GM12878 (cell line): ENCODE measurements around the gene DCAF11. TPM values are rescaled to one million over a fixed set of nuclear protein-coding genes. Genes with fewer than 3 reads are reported as not detected.

Experiments
- ATAC-seq: fragments of 200-7000 bp; cut with Tn5 transposase; 3 replicates; pipeline ENCODE4 v1.9.1; 2020; ENCODE audit warnings: mild to moderate bottlenecking, moderate library complexity
- BruUV-seq: library from RNA; stranded (reverse); fragments of 400-500 nt; replicated peaks from 2 replicates; lab custom pipeline; 2021; lab: Mats Ljungman, UMichigan
- CTCF ChIA-PET: fragments of 300-600 bp; sonication (Branson Sonifier 250); formaldehyde crosslinking; extraction: SDS; loops from one replicate; lab custom pipeline; 2021; ENCODE audit warnings: inconsistent platforms; lab: Yijun Ruan, JAX
- POLR2A ChIA-PET: fragments of 350-600 bp; formaldehyde crosslinking; extraction: SDS; loops from one replicate; lab custom pipeline; 2021; ENCODE audit warnings: inconsistent platforms; lab: Charles Lee
- RAD21 ChIA-PET: fragments of 300-600 bp; sonication (Branson Sonifier 250); formaldehyde crosslinking; loops from one replicate; lab custom pipeline; 2023; ENCODE audit warnings: antibody characterized with exemption; ENCODE audit not compliant: unreplicated experiment; lab: Charles Lee
- SMC1A ChIA-PET: fragments of 300-600 bp; sonication (Branson Sonifier 250); formaldehyde crosslinking; loops from one replicate; lab custom pipeline; 2023; ENCODE audit not compliant: unreplicated experiment, uncharacterized antibody; lab: Charles Lee
- DNase-seq: peaks from one replicate; pipeline ENCODE4 v3.0.0-alpha.2; 2011; ENCODE audit warnings: low read depth, low spot score
- FAIRE-seq: peaks from 3 replicates; lab custom pipeline; 2011; peaks lifted over from hg19 to GRCh38; lab: Jason Lieb, UNC
- H2AFZ ChIP-seq: 2 replicates; pipeline ENCODE4 v1.6.0; 2011; ENCODE audit warnings: low read depth, low read length, control low read depth; ENCODE audit not compliant: control insufficient read depth
- H3K27ac ChIP-seq: 2 replicates; pipeline ENCODE4 v1.5.1; 2011; ENCODE audit warnings: control low read depth; ENCODE audit not compliant: control insufficient read depth, insufficient read depth
- H3K27me3 ChIP-seq, 2 experiments: replicated peaks in 1 of 2; 2 replicates each; pipeline versions ENCODE4 v1.6.0 to v1.6.1; 2011; ENCODE audit warnings: low read length in 1 of 2; ENCODE audit not compliant: control insufficient read depth in 2 of 2, insufficient read depth in 2 of 2
- H3K36me3 ChIP-seq, 2 experiments: 2 replicates each; pipeline ENCODE4 v1.5.1; 2011; ENCODE audit warnings: low read length in 1 of 2; ENCODE audit not compliant: control insufficient read depth in 2 of 2, insufficient read depth in 2 of 2
- H3K4me1 ChIP-seq: 2 replicates; pipeline ENCODE4 v1.6.1; 2011; ENCODE audit warnings: mild to moderate bottlenecking, low read length, moderate library complexity, mixed read lengths; ENCODE audit not compliant: control insufficient read depth, insufficient read depth
- H3K4me2 ChIP-seq: 2 replicates; pipeline ENCODE4 v1.6.0; 2011; ENCODE audit warnings: control low read depth; ENCODE audit not compliant: control insufficient read depth, insufficient read depth
- H3K4me3 ChIP-seq: fragments of 200-600 bp; sonication (generic); 2 replicates; pipeline ENCODE4 v1.5.1; 2016
- H3K79me2 ChIP-seq: 2 replicates; pipeline ENCODE4 v1.6.0; 2011; ENCODE audit warnings: low read length; ENCODE audit not compliant: control insufficient read depth, insufficient read depth
- H3K9ac ChIP-seq: 2 replicates; pipeline ENCODE4 v1.8.0; 2011; ENCODE audit warnings: low read length, control low read depth, mixed read lengths; ENCODE audit not compliant: control insufficient read depth, insufficient read depth
- H3K9me3 ChIP-seq: replicated peaks from 3 replicates; pipeline ENCODE4 v1.5.1; 2011; ENCODE audit warnings: mild to moderate bottlenecking, low read length; ENCODE audit not compliant: control insufficient read depth, insufficient read depth
- H4K20me1 ChIP-seq: 2 replicates; pipeline ENCODE4 v1.6.0; 2011; ENCODE audit not compliant: control insufficient read depth, insufficient read depth
- GABPA ChIP-seq: IDR thresholded peaks from 2 replicates; pipeline ENCODE4 v1.6.1; 2014; ENCODE audit warnings: antibody characterized with exemption, low read depth, mild to moderate bottlenecking, inconsistent platforms
- SMC3 ChIP-seq: IDR thresholded peaks from 2 replicates; pipeline ENCODE4 v1.6.1; 2011; ENCODE audit warnings: low read length, improper control_type of control experiment, borderline replicate concordance
- ZSCAN29 ChIP-seq: fragments of 450-650 bp; IDR thresholded peaks from 2 replicates; pipeline ENCODE4 v1.6.1; 2017; ENCODE audit warnings: mild to moderate bottlenecking, moderate library complexity
- in situ Hi-C: fragments of 300-500 bp; cut with MboI; formaldehyde crosslinking; loops from 9 replicates; pipeline ENCODE4 v1.14.3; 2018; ENCODE audit warnings: mixed read lengths
- intact Hi-C: fragments of 100-400 bp; cut with micrococcal nuclease; formaldehyde crosslinking; loops from one replicate; pipeline ENCODE4 v1.14.2; 2022; ENCODE audit not compliant: unreplicated experiment
- polyA plus RNA-seq, 11 experiments: library from polyadenylated mRNA; depleted of rRNA in 4 of 11; unstranded in 6 of 11; stranded (reverse) in 5 of 11; fragments of >200 nt; fragmentation: Nextera tagmentation in 4 of 11; fragmentation: Illumina TruSeq in 1 of 11; extraction: Ambion mirVana in 4 of 11; extraction: Trizol in 1 of 11; gene quantifications; 1 replicate in 1 of 11; 2 replicates in 10 of 11; pipeline versions ENCODE4 v1.2.1 to v1.2.3, GENCODE V29; 2011 to 2016; ENCODE audit warnings: inconsistent platforms in 2 of 11, missing spikeins in 2 of 11, low read depth in 1 of 11
- total RNA-seq, 4 experiments: library from RNA; depleted of rRNA in 3 of 4; stranded (reverse); fragments of >200 nt in 3 of 4; fragmentation: Illumina TruSeq in 1 of 4; extraction: Trizol in 1 of 4; gene quantifications; 2 replicates each; pipeline versions ENCODE4 v1.2.1 to v1.2.3, GENCODE V29; 2013 to 2021
- TF ChIP-seq, protein P1 (sequence below): fragments of 150-350 bp; IDR thresholded peaks from 2 replicates; pipeline ENCODE4 v1.6.1; 2016; ENCODE audit warnings: low read depth, low read length

The DCAF11 gene
- total and polyA plus RNA-seq, 10 of the 15 experiments (the other 5 are each of a cell fraction or from before 2014, with no cell fraction given): 13.4 to 91.2 (median 68.7) TPM

DNA sequence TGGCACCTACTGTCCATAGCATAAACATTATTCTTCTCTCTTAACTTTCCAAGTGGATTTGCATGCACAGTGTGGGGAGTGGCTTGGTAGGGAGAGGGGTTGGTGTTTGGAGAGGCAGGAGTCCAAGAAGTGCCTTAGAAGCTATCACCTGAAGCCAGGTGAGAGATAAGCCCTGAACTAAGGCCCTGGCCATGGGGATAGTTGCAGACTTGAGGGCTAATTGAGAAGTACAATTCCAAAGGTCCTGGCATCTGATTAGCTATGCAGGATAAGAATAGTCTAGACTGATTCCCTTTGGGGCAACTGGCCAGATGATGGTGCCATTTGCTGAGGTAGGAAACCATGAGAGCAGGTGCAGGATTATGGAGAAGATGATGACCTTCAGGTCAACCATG lies 22.5 kb upstream of the DCAF11 start:
- Histone ChIP-seq H3K79me2 (peaks cover 24% of the 10 kb centered on the region), H3K27ac (no peak overlapping the region), H3K36me3 (no peaks in the 10 kb centered on the region; a peak in 1 of 4 replicates), H3K27me3 (no peaks in the 10 kb centered on the region), H3K4me1 (0 out of 2 replicates have a peak, but pooled peaks cover 3% of the 10 kb centered on the region), H3K9ac (no peak overlapping the region), H3K9me3 (no peaks in the 10 kb centered on the region), H3K4me2 (no peak overlapping the region), H2AFZ (no peak overlapping the region), H4K20me1 (no peaks in the 10 kb centered on the region), H3K4me3 (no peak overlapping the region)
- ChIA-PET RAD21 (interaction anchor here (1.1 to 9.1 kb wide), 8 partner anchors 11 to 150 kb away, joined by 3 to 153 read pairs (median 32); partner anchors contain the start of genes DCAF11, IRF9, NRL and TINF2), POLR2A (interaction anchor here (1.0 to 6.8 kb wide), 11 partner anchors 10 to 81 kb away, joined by 3 to 90 read pairs (median 4); partner anchors contain the start of genes CARMIL3, CPNE6, DCAF11 and NRL), CTCF (interaction anchor here (0.6 to 11.2 kb wide), 23 partner anchors 11 to 460 kb away, joined by 3 to 294 read pairs (median 5); partner anchors contain the start of genes CARMIL3, DCAF11, IRF9 and NRL), SMC1A (interaction anchor here (0.8 to 9.2 kb wide), 13 partner anchors 11 to 154 kb away, joined by 3 to 195 read pairs (median 6); partner anchors contain the start of genes DCAF11, IRF9, NRL and PSME2)
- BruUV-seq: no TSS peak
- no peak for TF ChIP-seq SMC3
- TF ChIP-seq, protein P1, sequence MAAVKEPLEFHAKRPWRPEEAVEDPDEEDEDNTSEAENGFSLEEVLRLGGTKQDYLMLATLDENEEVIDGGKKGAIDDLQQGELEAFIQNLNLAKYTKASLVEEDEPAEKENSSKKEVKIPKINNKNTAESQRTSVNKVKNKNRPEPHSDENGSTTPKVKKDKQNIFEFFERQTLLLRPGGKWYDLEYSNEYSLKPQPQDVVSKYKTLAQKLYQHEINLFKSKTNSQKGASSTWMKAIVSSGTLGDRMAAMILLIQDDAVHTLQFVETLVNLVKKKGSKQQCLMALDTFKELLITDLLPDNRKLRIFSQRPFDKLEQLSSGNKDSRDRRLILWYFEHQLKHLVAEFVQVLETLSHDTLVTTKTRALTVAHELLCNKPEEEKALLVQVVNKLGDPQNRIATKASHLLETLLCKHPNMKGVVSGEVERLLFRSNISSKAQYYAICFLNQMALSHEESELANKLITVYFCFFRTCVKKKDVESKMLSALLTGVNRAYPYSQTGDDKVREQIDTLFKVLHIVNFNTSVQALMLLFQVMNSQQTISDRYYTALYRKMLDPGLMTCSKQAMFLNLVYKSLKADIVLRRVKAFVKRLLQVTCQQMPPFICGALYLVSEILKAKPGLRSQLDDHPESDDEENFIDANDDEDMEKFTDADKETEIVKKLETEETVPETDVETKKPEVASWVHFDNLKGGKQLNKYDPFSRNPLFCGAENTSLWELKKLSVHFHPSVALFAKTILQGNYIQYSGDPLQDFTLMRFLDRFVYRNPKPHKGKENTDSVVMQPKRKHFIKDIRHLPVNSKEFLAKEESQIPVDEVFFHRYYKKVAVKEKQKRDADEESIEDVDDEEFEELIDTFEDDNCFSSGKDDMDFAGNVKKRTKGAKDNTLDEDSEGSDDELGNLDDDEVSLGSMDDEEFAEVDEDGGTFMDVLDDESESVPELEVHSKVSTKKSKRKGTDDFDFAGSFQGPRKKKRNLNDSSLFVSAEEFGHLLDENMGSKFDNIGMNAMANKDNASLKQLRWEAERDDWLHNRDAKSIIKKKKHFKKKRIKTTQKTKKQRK: no peak
- no peak for TF ChIP-seq ZSCAN29
- no peak for TF ChIP-seq GABPA
- in situ Hi-C loops (loop anchor here (5.0 kb wide), 2 partner anchors 35 to 115 kb away; no protein-coding TSS in a partner anchor), intact Hi-C loops (loop anchor here (5.0 kb wide), 1 partner anchor 205 kb away; the partner anchor contains the start of genes DHRS1 and NOP9)
- DNase-seq: no peak
- FAIRE-seq: no peak
- ATAC-seq: no peak
